Activated CD8-positive, alpha-beta T cell treated with anti-CD3 and anti-CD28 coated beads, Interleukin-2, amount 10 ng/mL, durations not matched to agents 7 days and 5 days (primary cell): Measurements from ENCODE around the gene TYW1B. TPM values are rescaled to one million over a fixed set of nuclear protein-coding genes. Genes with fewer than 3 reads are reported as not detected.
A peak's percentile ranks its signal among the peaks of the same experiment; 100 is the strongest.
"Not testable (repeated sequence)": the region's sequence is repeated elsewhere in the genome, so short reads cannot be mapped to it uniquely, and the experiment has no call there.

Experiments
- ATAC-seq: fragments of 150-1000 bp; cut with Tn5 transposase; one replicate; pipeline ENCODE4 v1.10.0; 2021; ENCODE audit warnings: moderate library complexity
- CTCF ChIA-PET: fragments of 350-600 bp; sonication (Branson Sonifier 250); formaldehyde crosslinking; loops from one replicate; lab custom pipeline; 2021; ENCODE audit warnings: antibody characterized with exemption; lab: Charles Lee
- POLR2A ChIA-PET: fragments of 350-600 bp; sonication (Branson Sonifier 250); formaldehyde crosslinking; loops from one replicate; lab custom pipeline; 2021; ENCODE audit warnings: antibody characterized with exemption; lab: Charles Lee
- DNase-seq: peaks from one replicate; pipeline ENCODE4 v3.0.0-alpha.2; 2020
- H3K27ac Mint-ChIP-seq: one replicate; pipeline ENCODE4 v1.8.0; 2021; ENCODE audit warnings: mild to moderate bottlenecking, mixed read lengths
- H3K27me3 Mint-ChIP-seq: one replicate; pipeline ENCODE4 v1.8.0; 2021; ENCODE audit warnings: low read depth, mixed read lengths
- H3K36me3 Mint-ChIP-seq: one replicate; pipeline ENCODE4 v1.8.0; 2021; ENCODE audit warnings: low read depth, mixed read lengths
- H3K4me1 Mint-ChIP-seq: one replicate; pipeline ENCODE4 v1.8.0; 2021; ENCODE audit warnings: low read depth, mixed read lengths
- H3K4me3 Mint-ChIP-seq: one replicate; pipeline ENCODE4 v1.8.0; 2021; ENCODE audit warnings: mild to moderate bottlenecking, mixed read lengths
- H3K9me3 Mint-ChIP-seq: one replicate; pipeline ENCODE4 v1.8.0; 2022; ENCODE audit warnings: mixed read lengths; ENCODE audit not compliant: insufficient read depth
- total RNA-seq, 2 experiments: library from RNA; stranded (reverse); gene quantifications; one replicate each; pipeline ENCODE4 v1.2.3, GENCODE V29; 2021

Gene TYW1B
- total RNA-seq, 2 experiments from 2014 or later, result 2.7 to 3.2 TPM

GRCh38 chr7:72676086-72676690 is 151.8 kb downstream of the TYW1B start:
- H3K27me3 Mint-ChIP-seq, H3K36me3 Mint-ChIP-seq, H3K4me3 Mint-ChIP-seq, DNase-seq, H3K9me3 Mint-ChIP-seq, ATAC-seq, H3K27ac Mint-ChIP-seq, POLR2A ChIA-PET, H3K4me1 Mint-ChIP-seq, CTCF ChIA-PET: not testable (repeated sequence)

- ATAC-seq, DNase-seq, H3K27me3 Mint-ChIP-seq, H3K27ac Mint-ChIP-seq, H3K36me3 Mint-ChIP-seq, H3K4me3 Mint-ChIP-seq, POLR2A ChIA-PET, CTCF ChIA-PET, H3K4me1 Mint-ChIP-seq, H3K9me3 Mint-ChIP-seq: not testable (repeated sequence)
Measured at GRCh38 chr7:72675686-72676085, 152.3 kb downstream of the TYW1B start.

GRCh38 chr7:72674394-72674793 is 153.6 kb downstream of the TYW1B start:
- Mint-ChIP-seq H3K4me1 (no peaks in the 10 kb centered on the region), H3K27me3 (no peaks in the 10 kb centered on the region), H3K9me3 (no peaks in the 10 kb centered on the region), H3K4me3 (no peak overlapping the region), H3K36me3 (no peaks in the 10 kb centered on the region), H3K27ac (no peak overlapping the region)
- DNase-seq (no peak), ATAC-seq (no peak)
- CTCF ChIA-PET, result no interaction called here
- POLR2A ChIA-PET, result no interaction called here

- H3K4me3 Mint-ChIP-seq, POLR2A ChIA-PET, H3K27me3 Mint-ChIP-seq, H3K36me3 Mint-ChIP-seq, H3K27ac Mint-ChIP-seq, CTCF ChIA-PET, H3K4me1 Mint-ChIP-seq, DNase-seq, H3K9me3 Mint-ChIP-seq, ATAC-seq: not testable (repeated sequence)
Measured at GRCh38 chr7:72670850-72671249, 157.2 kb downstream of the TYW1B start.

- H3K36me3 Mint-ChIP-seq, DNase-seq, H3K4me1 Mint-ChIP-seq, POLR2A ChIA-PET, H3K9me3 Mint-ChIP-seq, CTCF ChIA-PET, H3K27me3 Mint-ChIP-seq, H3K27ac Mint-ChIP-seq, ATAC-seq, H3K4me3 Mint-ChIP-seq: not testable (repeated sequence)
Measured at GRCh38 chr7:72668435-72668834, 159.6 kb downstream of the TYW1B start.

GRCh38 chr7:72667049-72667448 is 161.0 kb downstream of the TYW1B start:
- CTCF ChIA-PET, result not testable (repeated sequence)

GRCh38 chr7:72648574-72648973 is 179.4 kb downstream of the TYW1B start:
- H3K27me3 Mint-ChIP-seq, POLR2A ChIA-PET, H3K27ac Mint-ChIP-seq, DNase-seq, CTCF ChIA-PET, H3K4me3 Mint-ChIP-seq, H3K36me3 Mint-ChIP-seq, H3K4me1 Mint-ChIP-seq, H3K9me3 Mint-ChIP-seq: not testable (repeated sequence)
- ATAC-seq, result peak; percentile 39

More at GRCh38 chr7:72667049-72667448, 161.0 kb downstream of the TYW1B start:
- H3K27ac Mint-ChIP-seq, H3K27me3 Mint-ChIP-seq, H3K9me3 Mint-ChIP-seq, H3K4me3 Mint-ChIP-seq, DNase-seq, ATAC-seq, H3K4me1 Mint-ChIP-seq, POLR2A ChIA-PET, H3K36me3 Mint-ChIP-seq: not testable (repeated sequence)

- CTCF ChIA-PET, H3K36me3 Mint-ChIP-seq, H3K9me3 Mint-ChIP-seq, H3K4me1 Mint-ChIP-seq, DNase-seq, H3K27me3 Mint-ChIP-seq, H3K4me3 Mint-ChIP-seq, H3K27ac Mint-ChIP-seq, ATAC-seq, POLR2A ChIA-PET: not testable (repeated sequence)
Measured at GRCh38 chr7:72643708-72644107, 184.3 kb downstream of the TYW1B start.

GRCh38 chr7:72641485-72642248 is 186.3 kb downstream of the TYW1B start:
- H3K27me3 Mint-ChIP-seq, H3K9me3 Mint-ChIP-seq, H3K27ac Mint-ChIP-seq, POLR2A ChIA-PET, DNase-seq, H3K4me1 Mint-ChIP-seq, ATAC-seq, CTCF ChIA-PET, H3K36me3 Mint-ChIP-seq, H3K4me3 Mint-ChIP-seq: not testable (repeated sequence)

GRCh38 chr7:72640740-72641139 is 187.3 kb downstream of the TYW1B start:
- H3K4me1 Mint-ChIP-seq, CTCF ChIA-PET, ATAC-seq, H3K27me3 Mint-ChIP-seq, H3K9me3 Mint-ChIP-seq, H3K4me3 Mint-ChIP-seq, H3K36me3 Mint-ChIP-seq, DNase-seq, H3K27ac Mint-ChIP-seq, POLR2A ChIA-PET: not testable (repeated sequence)

- H3K36me3 Mint-ChIP-seq, H3K4me1 Mint-ChIP-seq, H3K4me3 Mint-ChIP-seq, POLR2A ChIA-PET, DNase-seq, H3K9me3 Mint-ChIP-seq, H3K27me3 Mint-ChIP-seq, H3K27ac Mint-ChIP-seq, CTCF ChIA-PET, ATAC-seq: not testable (repeated sequence)
Measured at GRCh38 chr7:72635273-72635908, 192.6 kb downstream of the TYW1B start.

- POLR2A ChIA-PET, H3K4me3 Mint-ChIP-seq, H3K9me3 Mint-ChIP-seq, DNase-seq, H3K36me3 Mint-ChIP-seq, H3K4me1 Mint-ChIP-seq, H3K27ac Mint-ChIP-seq, CTCF ChIA-PET, H3K27me3 Mint-ChIP-seq: not testable (repeated sequence)
- ATAC-seq, result peak; percentile 27
Measured at GRCh38 chr7:72632765-72633292, 195.2 kb downstream of the TYW1B start.
